Measurements from ENCODE around the gene ATP2C2. TPM values are rescaled to one million over a fixed set of nuclear protein-coding genes. Genes with fewer than 3 reads are reported as not detected.

The ATP2C2 gene
- total RNA-seq, 1 experiment from 2014 or later, result 4.0 TPM

GRCh38 chr16:84414789-84415326 lies 46.5 kb downstream of the ATP2C2 start:
- Histone ChIP-seq H3K18ac (ENCODE audit: insufficient read length, low read depth, low read length) (no peak overlapping the region), H2BK5ac (ENCODE audit: insufficient read length, low read length) (no peak overlapping the region), H3K9ac (ENCODE audit: extremely low read depth, insufficient read length, low read length) (no peak overlapping the region), H2AK5ac (ENCODE audit: insufficient read length, low read length) (no peak overlapping the region), H2BK120ac (ENCODE audit: low read depth, low read length, poor library complexity, severe bottlenecking) (no peak overlapping the region), H3K14ac (ENCODE audit: insufficient read depth, low read length) (no peak overlapping the region), H3T11ph (ENCODE audit: low read length) (no peak overlapping the region), H3K27me3 (ENCODE audit: insufficient read depth, low read length) (no peaks in the 10 kb centered on the region), H3K79me2 (ENCODE audit: insufficient read depth, low read length) (no peaks in the 10 kb centered on the region), H3K4me1 (ENCODE audit: insufficient read depth, low read length) (no peaks in the 10 kb centered on the region), H2BK20ac (ENCODE audit: low read depth, low read length, poor library complexity, severe bottlenecking) (no peak overlapping the region), H3K23me2 (ENCODE audit: insufficient read length, low read depth, low read length, poor library complexity, severe bottlenecking) (no peaks in the 10 kb centered on the region), H4K5ac (ENCODE audit: insufficient read length, low read depth, low read length) (no peak overlapping the region), H4K20me1 (ENCODE audit: control insufficient read depth, insufficient read depth, insufficient read length) (no peaks in the 10 kb centered on the region), H2BK12ac (ENCODE audit: insufficient read length, low read depth, low read length) (no peak overlapping the region), H4K91ac (ENCODE audit: insufficient read length, low read depth, low read length) (no peak overlapping the region), H2AFZ (ENCODE audit: low read length) (no peak overlapping the region), H2BK15ac (ENCODE audit: low read depth, low read length) (no peak overlapping the region), H3K27ac (ENCODE audit: insufficient read length, low read depth, low read length) (no peak overlapping the region), H3K4ac (ENCODE audit: low read depth, low read length) (no peak overlapping the region), H3K56ac (ENCODE audit: insufficient read length, low read depth, low read length) (no peak overlapping the region), H3K23ac (ENCODE audit: insufficient read length, low read depth, low read length) (no peak overlapping the region), H3K79me1 (ENCODE audit: insufficient read depth, low read depth, low read length, poor library complexity, severe bottlenecking) (no peaks in the 10 kb centered on the region), H4K8ac (replicated peaks; ENCODE audit: insufficient read length, low read depth, low read length) (no peak overlapping the region), H3K4me2 (ENCODE audit: insufficient read depth, insufficient read length, low read length) (no peak overlapping the region), H3K9me3 (ENCODE audit: control insufficient read depth, low read depth, low read length) (no peaks in the 10 kb centered on the region)
- TF ChIP-seq CTCF (conservative IDR thresholded peaks at IDR 0.05), result no peak
- peak overlapping the region in 1 of 3 experiments; percentile 22; a peak in 2 of 7 replicates for H3K27ac Mint-ChIP-seq
- peaks cover 3 to 9% of the 10 kb centered on the region in 2 experiments; a peak in 3 of 4 replicates for H3K4me1 Mint-ChIP-seq
- DNase-seq, result no peak
- H3K9me3 Mint-ChIP-seq, result peaks cover 0 to 3% of the 10 kb centered on the region in 2 experiments; a peak in 1 of 5 replicates
- H3K36me3 Mint-ChIP-seq (ENCODE audit: insufficient read depth in 1 of 3, low read depth in 3 of 3), result no peaks in the 10 kb centered on the region
- H3K4me3 Mint-ChIP-seq, result no peak overlapping the region
- WGBS (ENCODE audit: extremely low coverage, insufficient read length, low lambda C conversion rate), result no CpG with 5 or more reads among the region's 12 CpGs
- H3K27me3 Mint-ChIP-seq (ENCODE audit: low read depth), result peaks cover 12% of the 10 kb centered on the region

Measured in H9 (cell line).